IMR-90 (cell line): ENCODE measurements around the gene KRTAP5-1.

ENCODE experiments used
- BHLHE40 ChIP-seq: fragments of 150-350 bp; IDR thresholded peaks from 2 replicates; pipeline ENCODE4 v1.6.1; 2016; ENCODE audit warnings: mild to moderate bottlenecking, low read depth, low read length
- CEBPB ChIP-seq: IDR thresholded peaks from 2 replicates; pipeline ENCODE4 v1.6.1; 2012; ENCODE audit warnings: low read depth, low read length, improper control_type of control experiment
- ELK1 ChIP-seq: fragments of 150-350 bp; IDR thresholded peaks from 2 replicates; pipeline ENCODE4 v1.6.1; 2016; ENCODE audit warnings: low read depth, mild to moderate bottlenecking, low read length, moderate library complexity, borderline replicate concordance
- FOS ChIP-seq: fragments of 150-350 bp; IDR thresholded peaks from 2 replicates; pipeline ENCODE4 v1.6.1; 2016; ENCODE audit warnings: low read depth, low read length
- MAFK ChIP-seq: IDR thresholded peaks from 2 replicates; pipeline ENCODE4 v1.6.1; 2012; ENCODE audit warnings: low read depth, low read length, improper control_type of control experiment
- MXI1 ChIP-seq: IDR thresholded peaks from 2 replicates; pipeline ENCODE4 v1.6.1; 2012; ENCODE audit warnings: low read depth, mild to moderate bottlenecking, low read length, moderate library complexity, borderline replicate concordance
- NFE2L2 ChIP-seq: fragments of 150-350 bp; IDR thresholded peaks from 2 replicates; pipeline ENCODE4 v1.6.1; 2016; ENCODE audit warnings: low read depth, mild to moderate bottlenecking, low read length
- POLR2A ChIP-seq: IDR thresholded peaks from 2 replicates; pipeline ENCODE4 v1.6.1; 2012; ENCODE audit warnings: mild to moderate bottlenecking, low read depth, low read length
- RAD21 ChIP-seq: IDR thresholded peaks from 2 replicates; pipeline ENCODE4 v1.6.1; 2012; ENCODE audit warnings: low read length, improper control_type of control experiment
- RCOR1 ChIP-seq: IDR thresholded peaks from 2 replicates; pipeline ENCODE4 v1.6.1; 2012; ENCODE audit warnings: mild to moderate bottlenecking, low read length, improper control_type of control experiment; ENCODE audit not compliant: insufficient replicate concordance
- RFX5 ChIP-seq: IDR thresholded peaks from 2 replicates; pipeline ENCODE4 v1.8.0; 2012; ENCODE audit warnings: low read depth, mild to moderate bottlenecking, low read length, moderate library complexity
- SMC3 ChIP-seq: fragments of 150-350 bp; IDR thresholded peaks from 2 replicates; pipeline ENCODE4 v1.6.1; 2016; ENCODE audit warnings: low read depth, mild to moderate bottlenecking, antibody characterized with exemption, low read length, moderate library complexity
- TF ChIP-seq, protein P1 (sequence below): conservative IDR thresholded peaks from 2 replicates; pipeline ENCODE4 v1.5.1; 2012; ENCODE audit warnings: mild to moderate bottlenecking, low read depth, low read length, improper control_type of control experiment
- TF ChIP-seq, protein P2 (sequence below): fragments of 150-350 bp; IDR thresholded peaks from 2 replicates; pipeline ENCODE4 v1.6.1; 2017; ENCODE audit warnings: mild to moderate bottlenecking, antibody characterized with exemption, low read length, low read depth

DNA sequence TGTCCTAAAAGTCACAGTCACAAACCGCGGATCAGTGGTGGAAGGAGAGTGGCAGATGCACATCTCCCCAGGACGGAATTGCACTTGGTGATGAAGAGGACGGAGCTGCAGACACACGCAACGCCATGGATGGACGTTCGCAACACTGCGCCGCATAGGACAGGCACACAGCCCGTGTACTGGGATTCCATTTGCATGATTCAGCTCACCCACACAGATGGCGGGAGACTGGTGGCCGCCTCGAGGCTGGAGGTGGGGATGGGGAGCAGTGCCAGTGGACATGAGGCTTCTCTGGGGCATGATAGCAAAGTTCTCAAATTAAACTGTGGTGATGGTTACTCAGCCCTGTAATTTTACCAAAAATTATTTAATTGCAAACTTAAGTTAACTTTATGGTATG is 50.4 kb downstream of the KRTAP5-1 start:
- TF ChIP-seq, protein P1, sequence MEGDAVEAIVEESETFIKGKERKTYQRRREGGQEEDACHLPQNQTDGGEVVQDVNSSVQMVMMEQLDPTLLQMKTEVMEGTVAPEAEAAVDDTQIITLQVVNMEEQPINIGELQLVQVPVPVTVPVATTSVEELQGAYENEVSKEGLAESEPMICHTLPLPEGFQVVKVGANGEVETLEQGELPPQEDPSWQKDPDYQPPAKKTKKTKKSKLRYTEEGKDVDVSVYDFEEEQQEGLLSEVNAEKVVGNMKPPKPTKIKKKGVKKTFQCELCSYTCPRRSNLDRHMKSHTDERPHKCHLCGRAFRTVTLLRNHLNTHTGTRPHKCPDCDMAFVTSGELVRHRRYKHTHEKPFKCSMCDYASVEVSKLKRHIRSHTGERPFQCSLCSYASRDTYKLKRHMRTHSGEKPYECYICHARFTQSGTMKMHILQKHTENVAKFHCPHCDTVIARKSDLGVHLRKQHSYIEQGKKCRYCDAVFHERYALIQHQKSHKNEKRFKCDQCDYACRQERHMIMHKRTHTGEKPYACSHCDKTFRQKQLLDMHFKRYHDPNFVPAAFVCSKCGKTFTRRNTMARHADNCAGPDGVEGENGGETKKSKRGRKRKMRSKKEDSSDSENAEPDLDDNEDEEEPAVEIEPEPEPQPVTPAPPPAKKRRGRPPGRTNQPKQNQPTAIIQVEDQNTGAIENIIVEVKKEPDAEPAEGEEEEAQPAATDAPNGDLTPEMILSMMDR = no peak
- TF ChIP-seq RAD21 = no peak
- TF ChIP-seq BHLHE40 = no peak
- no peak for TF ChIP-seq RCOR1
- no peak for TF ChIP-seq POLR2A
- no peak for TF ChIP-seq ELK1
- no peak for TF ChIP-seq CEBPB
- no peak for TF ChIP-seq FOS
- TF ChIP-seq, protein P2, sequence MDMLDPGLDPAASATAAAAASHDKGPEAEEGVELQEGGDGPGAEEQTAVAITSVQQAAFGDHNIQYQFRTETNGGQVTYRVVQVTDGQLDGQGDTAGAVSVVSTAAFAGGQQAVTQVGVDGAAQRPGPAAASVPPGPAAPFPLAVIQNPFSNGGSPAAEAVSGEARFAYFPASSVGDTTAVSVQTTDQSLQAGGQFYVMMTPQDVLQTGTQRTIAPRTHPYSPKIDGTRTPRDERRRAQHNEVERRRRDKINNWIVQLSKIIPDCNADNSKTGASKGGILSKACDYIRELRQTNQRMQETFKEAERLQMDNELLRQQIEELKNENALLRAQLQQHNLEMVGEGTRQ = no peak
- TF ChIP-seq MAFK = no peak
- TF ChIP-seq MXI1 = no peak
- TF ChIP-seq SMC3 = no peak
- no peak for TF ChIP-seq RFX5
- TF ChIP-seq NFE2L2 = no peak
